ENCODE measurements around the gene FRAS1. TPM values are rescaled to one million over a fixed set of nuclear protein-coding genes. Genes with fewer than 3 reads are reported as not detected.
A peak's percentile ranks its signal among the peaks of the same experiment; 100 is the strongest.

Gene FRAS1
- total and polyA plus RNA-seq, 9 of the 15 experiments (the other 6 are each of a cell fraction or from before 2014, with no cell fraction given): under 0.01 to 0.11 (median 0.04) TPM; not detected in 2

GRCh38 chr4:78551420-78552351, 494.6 kb downstream of the FRAS1 start, which contains the start of gene ANXA3 (continued):
- TF ChIP-seq ZBTB40 (IDR thresholded peaks at IDR 0.05): peak; percentile 69; the same call in 1 of the 2 replicates
- TF ChIP-seq ZBTB40 (CRISPR knock-in tag; IDR thresholded peaks at IDR 0.05): no peak
- TF ChIP-seq NR2C2 (CRISPR knock-in tag; IDR thresholded peaks at IDR 0.05): no peak
- TF ChIP-seq NR2C2 (tag; IDR thresholded peaks at IDR 0.05): no peak
- no peak for TF ChIP-seq GATAD2B (IDR thresholded peaks at IDR 0.05; ENCODE audit: borderline replicate concordance)
- TF ChIP-seq ZNF551 (CRISPR knock-in tag; IDR thresholded peaks at IDR 0.05): no peak
- TF ChIP-seq HMGXB4 (CRISPR knock-in tag; IDR thresholded peaks at IDR 0.05): no peak
- TF ChIP-seq ARHGAP35 (IDR thresholded peaks at IDR 0.05; ENCODE audit: partially characterized antibody): no peak
- peak; percentile 58; the same call in 1 of the 2 replicates for TF ChIP-seq RBFOX2 (IDR thresholded peaks at IDR 0.05; ENCODE audit: low read depth, low read length)
- no peak for TF ChIP-seq ZNF778 (CRISPR knock-in tag; IDR thresholded peaks at IDR 0.05)
- TF ChIP-seq ZNF561 (CRISPR knock-in tag; conservative IDR thresholded peaks at IDR 0.05): no peak
- peak; percentile 55 for TF ChIP-seq MAX (CRISPR knock-in tag; IDR thresholded peaks at IDR 0.05)
- TF ChIP-seq BRD4 (IDR thresholded peaks at IDR 0.05): no peak
- no peak for TF ChIP-seq CHD2 (IDR thresholded peaks at IDR 0.05; ENCODE audit: low read depth, low read length)
- TF ChIP-seq NCOA2 (IDR thresholded peaks at IDR 0.05; ENCODE audit: partially characterized antibody in 2 of 2): no peak
- TF ChIP-seq TGIF2 (CRISPR knock-in tag; IDR thresholded peaks at IDR 0.05): no peak
